GM19240 (cell line): ENCODE measurements around the gene MS4A6A.
"Not testable (repeated sequence)": the region's sequence is repeated elsewhere in the genome, so short reads cannot be mapped to it uniquely, and the experiment has no call there.

Experiments
- DNase-seq: peaks from one replicate; pipeline ENCODE4 v3.0.0; 2011; ENCODE audit warnings: low spot score; ENCODE audit not compliant: insufficient read length

The MS4A6A gene

DNA sequence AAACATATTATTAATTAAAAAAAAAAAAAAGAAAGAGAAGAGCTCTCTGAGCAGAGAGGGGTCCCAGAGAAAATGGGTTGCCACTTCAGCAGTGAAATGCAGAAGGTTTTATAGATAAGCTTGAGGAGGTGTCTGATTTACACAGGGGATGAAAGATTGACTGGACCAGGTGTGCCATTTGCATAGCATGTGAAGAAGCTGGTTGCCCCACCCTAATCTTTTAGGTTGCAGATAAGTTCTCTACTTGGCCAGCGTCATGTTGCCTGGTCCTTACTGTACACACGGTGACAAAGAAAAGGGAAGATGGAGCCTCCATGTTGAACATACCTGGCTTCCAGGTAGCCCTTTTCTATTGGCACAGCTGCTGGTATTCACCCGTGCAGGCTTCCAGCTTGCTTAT lies 53.0 kb downstream of the MS4A6A start:
- no peak for DNase-seq

- not testable (repeated sequence) for DNase-seq
Observed at GRCh38 chr11:60128866-60129265, 54.0 kb downstream of the MS4A6A start.

DNA sequence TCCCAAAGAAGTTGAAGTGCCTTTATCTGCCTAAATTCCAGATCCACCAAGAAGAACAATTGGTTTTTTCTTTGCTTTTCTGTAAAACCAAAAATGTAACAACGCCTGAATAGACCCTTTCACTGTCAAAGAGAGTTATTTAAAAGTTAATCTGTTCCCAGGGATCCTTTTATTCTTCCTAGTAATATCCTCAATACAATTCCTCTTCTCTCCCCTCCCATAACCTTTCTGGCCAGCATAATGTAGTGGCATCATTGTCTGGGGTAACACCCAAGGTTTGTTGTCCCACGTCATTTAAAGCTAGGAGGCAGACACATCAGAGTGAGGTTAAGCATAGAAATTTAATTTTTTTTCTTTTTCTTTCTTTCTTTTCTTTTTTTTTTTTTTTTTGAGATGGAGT lies 54.5 kb downstream of the MS4A6A start:
- no peak for DNase-seq

DNA sequence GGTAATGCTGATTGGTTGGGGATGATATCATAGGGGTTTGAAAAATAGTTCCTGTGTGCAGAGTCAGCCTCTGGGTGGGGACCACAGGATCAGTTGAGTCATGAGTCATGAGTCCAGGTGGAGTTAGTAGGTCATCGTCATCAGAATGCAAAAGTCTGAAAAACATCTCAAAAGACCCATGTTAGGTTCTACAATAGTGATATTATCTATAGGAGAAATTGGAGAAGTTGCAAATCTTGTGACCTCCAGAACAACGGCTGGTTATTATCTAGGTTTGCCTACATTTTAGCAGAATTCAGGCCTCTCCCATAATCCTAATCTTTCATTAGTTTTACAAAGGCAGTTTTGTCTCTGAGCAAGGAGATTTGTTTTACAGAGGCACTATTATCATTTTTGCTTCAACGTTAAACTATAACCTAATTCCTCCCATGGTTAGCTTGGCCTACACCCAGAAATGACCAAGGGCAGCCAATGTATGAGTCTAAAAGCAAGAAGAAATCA lies 55.5 kb downstream of the MS4A6A start:
- no peak for DNase-seq

GRCh38 chr11:60125956-60126585 lies 56.8 kb downstream of the MS4A6A start:
- DNase-seq = no peak

DNA sequence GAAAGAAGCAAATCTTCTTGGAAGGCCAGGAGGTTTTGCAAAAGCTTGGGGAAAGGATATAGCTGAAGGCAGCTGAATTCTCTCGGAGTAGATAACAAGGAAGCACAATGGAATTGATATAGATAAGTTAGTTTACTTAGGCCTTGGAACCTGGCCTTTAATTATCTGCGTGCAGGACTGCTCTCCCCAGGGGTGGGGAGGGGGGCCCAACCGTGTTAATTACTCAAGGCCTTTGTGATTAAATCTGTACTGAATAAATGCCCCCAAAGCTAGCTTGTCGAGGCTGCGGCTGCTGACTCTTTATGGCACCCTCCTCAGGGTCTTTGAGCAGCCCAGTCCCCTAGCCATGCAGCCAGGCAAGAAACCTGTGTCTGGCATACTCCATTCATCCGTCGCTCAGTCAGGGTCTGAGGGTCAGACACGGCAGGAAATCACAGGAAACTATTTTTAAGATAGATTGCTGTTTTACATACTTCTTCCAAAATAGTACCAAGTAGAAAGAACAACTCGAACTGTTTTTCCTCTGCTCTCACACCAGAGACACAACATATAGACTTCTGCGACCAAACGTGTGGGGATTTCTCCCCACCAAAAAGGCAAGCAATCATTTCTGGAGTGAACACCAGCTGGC lies 58.0 kb downstream of the MS4A6A start:
- no peak for DNase-seq
